ENCODE data around the gene PSD2.

PSD2 gene

DNA sequence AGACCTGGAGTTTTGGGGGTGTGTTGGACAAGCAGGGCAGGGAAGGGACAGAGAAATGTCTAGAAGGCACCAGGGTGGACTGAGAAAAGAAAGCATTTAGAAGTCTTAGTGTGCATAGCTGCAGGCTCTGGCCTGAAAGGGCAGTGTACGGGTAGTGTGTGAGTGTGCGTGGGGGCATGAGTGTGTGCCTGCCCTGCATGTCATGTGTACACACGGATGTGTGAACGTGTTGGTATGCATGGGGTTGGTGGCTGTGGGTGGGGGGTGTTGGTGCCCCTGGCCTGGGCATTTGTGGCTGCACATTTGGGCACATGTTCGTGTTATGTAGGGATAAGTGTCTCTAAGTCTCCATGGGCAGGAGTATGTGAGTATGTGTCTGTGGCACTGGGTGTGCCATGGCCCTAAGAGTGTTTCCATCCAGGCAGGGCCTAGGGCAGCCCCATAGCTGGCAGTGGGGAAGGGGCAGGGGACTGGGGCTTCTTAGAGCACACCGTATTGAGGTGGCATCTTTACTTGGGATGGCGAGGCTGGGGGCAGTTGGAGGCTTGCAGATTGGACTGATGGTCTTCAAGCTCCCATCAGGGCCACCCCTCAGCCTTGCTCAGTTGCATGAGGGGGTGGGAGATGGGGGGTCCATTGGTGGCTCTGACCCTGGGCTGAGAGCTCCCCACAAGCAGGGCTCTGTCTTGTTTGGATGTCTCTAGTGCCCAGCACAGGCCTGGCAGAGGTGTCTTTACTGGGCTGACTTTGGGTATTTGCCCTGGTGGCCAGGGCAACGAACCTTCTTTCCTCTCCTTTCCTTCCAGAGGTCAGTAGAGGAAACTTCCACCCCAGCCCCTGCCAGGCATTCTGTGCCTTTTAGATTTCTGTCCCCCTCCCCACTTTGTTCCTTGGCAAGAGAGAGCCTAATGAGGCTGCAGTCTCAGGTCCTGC, 15.0 kb downstream of the PSD2 start:
- no peak overlapping the region for H3K27ac ChIP-seq (ENCODE audit: low read depth, low read length)
- H3K9ac ChIP-seq (ENCODE audit: low read length in 5 of 5): no peak overlapping the region

DNA sequence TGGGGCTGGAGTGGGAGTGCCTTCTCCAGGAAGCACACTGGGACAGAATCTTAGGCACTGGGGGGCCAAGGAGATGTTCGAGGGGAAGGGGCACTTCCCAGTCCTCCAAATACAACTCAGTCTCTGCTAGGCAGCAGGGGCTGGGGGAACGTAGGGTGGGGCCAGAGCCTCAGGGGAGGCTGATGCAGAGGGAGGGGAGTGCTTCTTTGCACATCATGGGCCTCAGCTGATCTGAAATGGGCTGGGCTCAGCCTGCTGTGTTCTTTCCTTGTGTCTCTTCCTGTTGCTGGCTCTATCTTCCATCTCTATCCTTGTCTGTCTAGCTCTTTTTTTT, 15.6 kb downstream of the PSD2 start:
- Histone ChIP-seq H3K36me3 (ENCODE audit: control insufficient read depth in 5 of 5, insufficient read depth in 5 of 5, low read length in 5 of 5) (no peaks in the 10 kb centered on the region), H3K4me1 (ENCODE audit: control insufficient read depth in 5 of 5, insufficient read depth in 5 of 5, low read length in 5 of 5) (no peaks in the 10 kb centered on the region), H3K27me3 (ENCODE audit: control insufficient read depth in 5 of 5, insufficient read depth in 4 of 5, low read length in 5 of 5) (peaks cover 0 to 12% (median 5%) of the 10 kb centered on the region in 5 donors), H3K27ac (ENCODE audit: low read depth, low read length) (no peak overlapping the region), H3K9ac (ENCODE audit: low read length in 5 of 5) (no peak overlapping the region), H3K4me3 (ENCODE audit: low read depth in 1 of 5, low read length in 5 of 5) (no peak overlapping the region), H3K9me3 (ENCODE audit: control insufficient read depth in 5 of 5, low read length in 5 of 5) (no peaks in the 10 kb centered on the region)

More for the DNA sequence above, 15.0 kb downstream of the PSD2 start:
- Histone ChIP-seq H3K27me3 (ENCODE audit: control insufficient read depth in 5 of 5, insufficient read depth in 4 of 5, low read length in 5 of 5) (peaks cover 0 to 12% (median 5%) of the 10 kb centered on the region in 5 donors), H3K9me3 (ENCODE audit: control insufficient read depth in 5 of 5, low read length in 5 of 5) (no peaks in the 10 kb centered on the region), H3K4me1 (ENCODE audit: control insufficient read depth in 5 of 5, insufficient read depth in 5 of 5, low read length in 5 of 5) (no peaks in the 10 kb centered on the region), H3K4me3 (ENCODE audit: low read depth in 1 of 5, low read length in 5 of 5) (no peak overlapping the region), H3K36me3 (ENCODE audit: control insufficient read depth in 5 of 5, insufficient read depth in 5 of 5, low read length in 5 of 5) (no peaks in the 10 kb centered on the region)

DNA sequence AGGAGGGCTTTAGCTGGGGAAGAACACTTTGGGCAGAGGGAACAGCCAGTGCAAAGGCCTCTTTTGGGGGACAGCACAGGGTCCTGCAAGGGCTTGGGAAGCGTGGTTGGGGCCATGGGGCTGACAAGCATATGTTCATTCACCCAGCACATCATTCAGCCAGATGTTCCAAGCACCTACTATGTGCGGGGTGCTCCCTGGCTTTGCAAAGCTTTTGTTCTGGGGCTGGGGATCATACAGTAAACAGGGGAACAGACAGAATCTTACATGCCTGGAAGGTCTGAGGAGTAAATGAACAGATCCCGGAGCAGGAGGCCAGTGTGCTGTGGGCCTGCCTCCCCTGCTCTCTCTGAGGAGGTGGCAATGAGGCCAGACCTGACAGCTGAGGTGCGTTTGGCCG, 16.7 kb downstream of the PSD2 start:
- peaks cover 0 to 12% (median 5%) of the 10 kb centered on the region in 5 donors for H3K27me3 ChIP-seq (ENCODE audit: control insufficient read depth in 5 of 5, insufficient read depth in 4 of 5, low read length in 5 of 5)
- H3K36me3 ChIP-seq (ENCODE audit: control insufficient read depth in 5 of 5, insufficient read depth in 5 of 5, low read length in 5 of 5): no peaks in the 10 kb centered on the region
- H3K9me3 ChIP-seq (ENCODE audit: control insufficient read depth in 5 of 5, low read length in 5 of 5): no peaks in the 10 kb centered on the region

DNA sequence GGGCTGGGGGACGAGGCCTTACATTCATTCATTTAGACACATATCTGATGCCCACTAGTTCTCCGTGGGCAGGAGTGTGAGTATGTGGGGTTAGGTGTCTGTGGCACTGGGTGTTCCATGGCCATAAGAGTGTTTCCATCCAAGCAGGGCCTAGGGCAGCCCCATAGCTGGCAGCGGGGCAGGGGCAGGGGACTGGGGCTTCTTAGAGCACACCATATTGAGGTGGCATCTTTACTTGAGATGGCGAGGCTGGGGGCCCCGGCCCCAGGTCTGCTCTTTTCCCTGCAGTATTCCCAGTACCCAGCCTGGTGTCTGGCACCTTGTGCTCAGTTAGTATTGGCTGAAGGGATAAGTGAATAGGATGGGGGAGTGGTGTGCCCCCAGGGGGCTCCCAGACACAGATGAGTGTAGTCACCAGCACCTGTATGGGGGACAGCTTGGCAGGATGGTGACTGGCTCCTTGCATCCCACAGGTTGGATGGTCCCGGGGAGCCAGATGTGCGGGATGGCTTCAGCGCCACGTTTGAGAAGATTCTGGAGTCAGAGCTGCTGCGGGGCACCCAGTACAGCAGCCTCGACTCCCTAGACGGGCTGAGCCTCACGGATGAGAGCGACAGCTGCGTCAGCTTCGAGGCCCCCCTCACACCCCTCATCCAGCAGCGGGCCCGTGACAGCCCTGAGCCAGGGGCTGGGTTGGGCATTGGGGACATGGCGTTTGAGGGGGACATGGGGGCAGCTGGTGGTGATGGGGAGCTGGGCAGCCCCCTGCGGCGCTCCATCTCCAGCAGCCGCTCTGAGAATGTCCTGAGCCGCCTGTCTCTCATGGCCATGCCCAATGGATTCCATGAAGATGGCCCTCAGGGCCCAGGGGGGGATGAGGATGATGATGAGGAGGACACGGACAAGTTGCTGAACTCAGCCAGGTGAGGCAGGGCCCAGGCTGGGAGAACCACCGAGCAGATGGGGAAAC, 17.5 kb downstream of the PSD2 start:
- H3K36me3 ChIP-seq (ENCODE audit: control insufficient read depth in 5 of 5, insufficient read depth in 5 of 5, low read length in 5 of 5): no peaks in the 10 kb centered on the region
- no peaks in the 10 kb centered on the region for H3K4me1 ChIP-seq (ENCODE audit: control insufficient read depth in 5 of 5, insufficient read depth in 5 of 5, low read length in 5 of 5)
- H3K9ac ChIP-seq (ENCODE audit: low read length in 5 of 5): no peak overlapping the region
- no peak overlapping the region for H3K4me3 ChIP-seq (ENCODE audit: low read depth in 1 of 5, low read length in 5 of 5)
- H3K27me3 ChIP-seq (ENCODE audit: control insufficient read depth in 5 of 5, insufficient read depth in 4 of 5, low read length in 5 of 5): peaks cover 0 to 10% (median 7%) of the 10 kb centered on the region in 5 donors
- H3K9me3 ChIP-seq (ENCODE audit: control insufficient read depth in 5 of 5, low read length in 5 of 5): peaks cover 0 to 3% (median 0%) of the 10 kb centered on the region in 5 donors
- no peak overlapping the region for H3K27ac ChIP-seq (ENCODE audit: low read depth, low read length)

More for the DNA sequence above, 16.7 kb downstream of the PSD2 start:
- H3K4me3 ChIP-seq (ENCODE audit: low read depth in 1 of 5, low read length in 5 of 5): no peak overlapping the region
- H3K9ac ChIP-seq (ENCODE audit: low read length in 5 of 5): no peak overlapping the region
- no peak overlapping the region for H3K27ac ChIP-seq (ENCODE audit: low read depth, low read length)
- no peaks in the 10 kb centered on the region for H3K4me1 ChIP-seq (ENCODE audit: control insufficient read depth in 5 of 5, insufficient read depth in 5 of 5, low read length in 5 of 5)

DNA sequence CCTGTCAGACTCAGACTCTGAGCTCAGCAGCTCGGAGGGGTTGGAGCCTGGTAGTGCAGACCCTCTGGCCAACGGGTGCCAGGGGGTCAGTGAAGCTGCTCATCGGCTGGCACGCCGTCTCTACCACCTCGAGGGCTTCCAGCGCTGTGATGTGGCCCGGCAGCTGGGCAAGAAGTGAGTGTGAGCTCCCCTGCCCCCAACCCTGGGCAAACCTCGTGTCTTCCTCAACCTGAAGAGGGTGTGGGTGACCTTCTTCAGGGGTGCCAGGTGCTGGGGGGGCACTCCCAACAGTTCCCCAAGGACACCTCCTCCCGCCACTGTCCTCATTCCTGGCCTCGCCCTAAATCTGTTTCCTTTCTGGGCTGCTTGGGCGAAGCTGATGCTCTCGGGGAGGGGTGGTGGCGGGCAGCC, 18.6 kb downstream of the PSD2 start:
- no peak overlapping the region for H3K4me3 ChIP-seq (ENCODE audit: low read depth in 1 of 5, low read length in 5 of 5)

DNA sequence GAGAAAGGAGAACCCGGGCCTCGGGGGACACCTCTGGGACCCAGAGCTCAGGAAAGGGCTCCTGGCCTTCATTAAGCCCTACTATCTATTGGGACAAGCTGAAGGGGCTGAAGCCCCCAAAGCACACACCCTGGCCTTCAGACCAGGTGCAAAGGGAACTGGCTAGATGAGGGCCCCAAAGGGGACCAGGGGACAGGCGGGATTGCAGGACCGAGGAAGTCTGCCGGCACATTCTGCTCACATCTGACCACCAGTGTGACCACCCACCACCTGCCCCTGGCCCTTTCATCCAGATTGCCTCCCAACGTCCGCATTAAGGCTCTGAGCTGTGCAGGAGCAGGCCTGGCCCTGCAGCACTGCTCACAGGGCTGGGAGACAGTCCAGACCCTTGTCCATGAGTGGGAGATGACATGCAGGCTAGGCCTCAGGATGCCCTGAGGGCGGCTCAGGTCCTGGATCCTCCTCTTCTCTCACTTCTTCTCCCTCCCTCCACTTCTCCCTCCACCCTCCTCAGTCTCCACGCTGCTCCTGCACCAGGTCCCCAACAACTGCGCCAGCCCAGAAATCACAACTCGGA, 19.2 kb downstream of the PSD2 start:
- H3K36me3 ChIP-seq (ENCODE audit: control insufficient read depth in 5 of 5, insufficient read depth in 5 of 5, low read length in 5 of 5): no peaks in the 10 kb centered on the region
- H3K9ac ChIP-seq (ENCODE audit: low read length in 5 of 5): no peak overlapping the region
- peaks cover 0 to 13% (median 8%) of the 10 kb centered on the region in 5 donors for H3K9me3 ChIP-seq (ENCODE audit: control insufficient read depth in 5 of 5, low read length in 5 of 5)
- H3K27ac ChIP-seq (ENCODE audit: low read depth, low read length): no peak overlapping the region
- H3K4me1 ChIP-seq (ENCODE audit: control insufficient read depth in 5 of 5, insufficient read depth in 5 of 5, low read length in 5 of 5): no peaks in the 10 kb centered on the region
- H3K27me3 ChIP-seq (ENCODE audit: control insufficient read depth in 5 of 5, insufficient read depth in 4 of 5, low read length in 5 of 5): peaks cover 0 to 11% (median 3%) of the 10 kb centered on the region in 5 donors
- no peak overlapping the region for H3K4me3 ChIP-seq (ENCODE audit: low read depth in 1 of 5, low read length in 5 of 5)

More for the DNA sequence above, 18.6 kb downstream of the PSD2 start:
- Histone ChIP-seq H3K4me1 (ENCODE audit: control insufficient read depth in 5 of 5, insufficient read depth in 5 of 5, low read length in 5 of 5) (no peaks in the 10 kb centered on the region), H3K9ac (ENCODE audit: low read length in 5 of 5) (no peak overlapping the region), H3K9me3 (ENCODE audit: control insufficient read depth in 5 of 5, low read length in 5 of 5) (peaks cover 0 to 11% (median 4%) of the 10 kb centered on the region in 5 donors), H3K27ac (ENCODE audit: low read depth, low read length) (no peak overlapping the region), H3K27me3 (ENCODE audit: control insufficient read depth in 5 of 5, insufficient read depth in 4 of 5, low read length in 5 of 5) (peaks cover 0 to 10% (median 5%) of the 10 kb centered on the region in 5 donors), H3K36me3 (ENCODE audit: control insufficient read depth in 5 of 5, insufficient read depth in 5 of 5, low read length in 5 of 5) (no peaks in the 10 kb centered on the region)

DNA sequence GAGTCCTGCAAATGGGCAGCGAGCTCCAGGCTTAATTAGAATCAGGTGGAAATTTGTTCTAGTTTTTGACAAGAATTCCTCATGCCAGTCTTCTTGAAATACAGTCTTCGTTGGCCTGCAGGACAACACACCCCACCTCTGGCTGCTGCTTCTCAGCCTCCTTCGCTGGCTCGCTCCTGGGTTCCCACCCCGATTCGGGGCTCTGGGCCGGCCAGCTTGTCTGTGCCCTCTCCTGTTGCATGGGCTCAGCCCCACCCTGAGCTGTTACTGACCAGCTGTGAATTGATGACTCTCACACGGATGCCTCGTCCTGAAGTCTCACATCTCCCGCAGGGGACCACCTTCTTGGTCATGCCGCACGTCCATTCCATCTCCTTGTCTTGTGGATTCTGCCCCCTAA, 21.0 kb downstream of the PSD2 start:
- Histone ChIP-seq H3K9me3 (ENCODE audit: control insufficient read depth in 5 of 5, low read length in 5 of 5) (peaks cover 0 to 13% (median 11%) of the 10 kb centered on the region in 5 donors), H3K9ac (ENCODE audit: low read length in 5 of 5) (no peak overlapping the region), H3K27ac (ENCODE audit: low read depth, low read length) (no peak overlapping the region), H3K27me3 (ENCODE audit: control insufficient read depth in 5 of 5, insufficient read depth in 4 of 5, low read length in 5 of 5) (peaks cover 0 to 10% (median 5%) of the 10 kb centered on the region in 5 donors), H3K4me3 (ENCODE audit: low read depth in 1 of 5, low read length in 5 of 5) (no peak overlapping the region), H3K4me1 (ENCODE audit: control insufficient read depth in 5 of 5, insufficient read depth in 5 of 5, low read length in 5 of 5) (no peaks in the 10 kb centered on the region), H3K36me3 (ENCODE audit: control insufficient read depth in 5 of 5, insufficient read depth in 5 of 5, low read length in 5 of 5) (no peaks in the 10 kb centered on the region)

DNA sequence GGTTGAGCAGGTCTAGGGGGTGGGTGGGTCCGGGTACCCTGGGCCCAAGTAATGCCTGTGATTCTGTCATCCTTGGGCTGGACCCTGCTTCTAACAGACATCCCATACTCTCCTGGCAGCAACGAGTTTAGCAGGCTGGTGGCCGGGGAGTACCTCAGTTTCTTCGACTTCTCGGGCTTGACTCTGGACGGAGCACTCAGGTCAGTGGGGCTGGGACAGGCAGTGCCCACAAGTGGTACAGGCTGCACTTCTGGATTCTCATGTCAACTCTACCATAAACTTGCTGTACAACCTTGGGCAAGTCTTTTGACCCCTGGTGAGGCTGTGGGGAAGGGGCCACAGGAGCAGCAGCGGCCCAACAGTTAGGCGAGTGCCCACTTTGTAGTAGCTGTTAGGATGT, 21.8 kb downstream of the PSD2 start:
- Histone ChIP-seq H3K36me3 (ENCODE audit: control insufficient read depth in 5 of 5, insufficient read depth in 5 of 5, low read length in 5 of 5) (no peaks in the 10 kb centered on the region), H3K9me3 (ENCODE audit: control insufficient read depth in 5 of 5, low read length in 5 of 5) (peaks cover 0 to 13% (median 11%) of the 10 kb centered on the region in 5 donors), H3K27ac (ENCODE audit: low read depth, low read length) (no peak overlapping the region), H3K4me3 (ENCODE audit: low read depth in 1 of 5, low read length in 5 of 5) (no peak overlapping the region), H3K4me1 (ENCODE audit: control insufficient read depth in 5 of 5, insufficient read depth in 5 of 5, low read length in 5 of 5) (no peaks in the 10 kb centered on the region), H3K9ac (ENCODE audit: low read length in 5 of 5) (no peak overlapping the region), H3K27me3 (ENCODE audit: control insufficient read depth in 5 of 5, insufficient read depth in 4 of 5, low read length in 5 of 5) (peaks cover 0 to 10% (median 5%) of the 10 kb centered on the region in 5 donors)

DNA sequence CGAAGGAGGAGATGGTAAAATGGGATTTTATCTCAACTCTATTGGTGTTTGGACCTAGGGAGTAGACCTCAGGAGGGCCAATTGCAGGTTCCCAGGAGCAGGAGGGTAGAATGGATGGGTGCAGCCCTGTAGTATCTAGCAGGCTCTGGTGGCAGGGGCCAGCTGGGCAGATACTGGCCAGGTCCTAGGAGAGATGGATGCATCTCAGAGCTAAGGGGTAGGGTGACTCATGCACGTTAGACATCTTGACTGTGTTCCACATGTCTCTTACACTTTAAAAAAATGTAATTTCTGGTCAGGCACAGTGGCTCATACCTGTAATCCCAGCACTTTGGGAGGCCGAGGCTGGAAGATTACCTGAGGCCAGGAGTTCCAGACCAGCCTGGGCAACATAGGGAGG, 22.4 kb downstream of the PSD2 start:
- Histone ChIP-seq H3K27ac (ENCODE audit: low read depth, low read length) (no peak overlapping the region), H3K4me3 (ENCODE audit: low read depth in 1 of 5, low read length in 5 of 5) (no peak overlapping the region), H3K9ac (ENCODE audit: low read length in 5 of 5) (no peak overlapping the region), H3K27me3 (ENCODE audit: control insufficient read depth in 5 of 5, insufficient read depth in 4 of 5, low read length in 5 of 5) (peaks cover 0 to 10% (median 5%) of the 10 kb centered on the region in 5 donors), H3K4me1 (ENCODE audit: control insufficient read depth in 5 of 5, insufficient read depth in 5 of 5, low read length in 5 of 5) (no peaks in the 10 kb centered on the region), H3K9me3 (ENCODE audit: control insufficient read depth in 5 of 5, low read length in 5 of 5) (peaks cover 0 to 13% (median 11%) of the 10 kb centered on the region in 5 donors), H3K36me3 (ENCODE audit: control insufficient read depth in 5 of 5, insufficient read depth in 5 of 5, low read length in 5 of 5) (no peaks in the 10 kb centered on the region)
